ENCODE results near the gene MYOCOS.

MYOCOS gene

DNA sequence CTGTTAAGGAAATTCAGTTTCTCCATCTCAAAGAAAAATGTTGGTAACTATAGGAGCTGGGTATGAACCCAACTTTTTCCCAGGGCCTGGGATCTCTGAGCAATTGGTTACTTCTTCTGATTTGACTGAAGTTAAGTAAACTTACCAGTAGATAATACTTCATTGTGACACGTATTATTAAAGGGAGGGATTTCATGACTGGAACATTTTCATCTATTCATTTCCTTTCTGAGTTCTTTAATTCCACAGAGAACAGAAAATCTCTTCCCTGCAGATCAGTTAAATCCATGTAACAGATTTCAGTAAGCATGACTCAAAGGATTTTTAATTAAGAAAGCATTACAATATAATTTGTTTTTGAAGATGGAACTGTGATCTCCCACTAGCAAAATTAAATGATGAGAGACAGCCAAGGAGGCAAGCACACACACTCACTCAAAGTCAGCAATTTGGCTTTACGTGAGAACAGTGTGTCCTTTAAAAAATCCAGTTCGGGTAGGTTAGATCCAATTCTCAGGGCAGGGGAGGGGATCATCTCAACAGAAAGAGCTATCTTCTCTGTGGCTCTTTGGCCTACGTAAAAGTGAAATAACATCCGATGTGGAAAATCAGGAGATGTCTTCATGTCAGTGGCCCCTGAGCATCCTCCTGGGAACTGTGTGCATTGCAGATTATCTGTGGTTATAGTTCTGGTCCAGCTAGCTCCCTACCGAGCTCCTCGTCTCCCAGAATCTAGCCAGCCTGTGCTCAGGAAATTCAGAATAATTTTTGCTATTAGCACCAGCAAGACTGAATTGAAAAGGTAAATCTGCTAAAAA is 41.2 kb downstream of the MYOCOS start:
- DNase-seq (ENCODE audit: low read depth), result no peak

DNA sequence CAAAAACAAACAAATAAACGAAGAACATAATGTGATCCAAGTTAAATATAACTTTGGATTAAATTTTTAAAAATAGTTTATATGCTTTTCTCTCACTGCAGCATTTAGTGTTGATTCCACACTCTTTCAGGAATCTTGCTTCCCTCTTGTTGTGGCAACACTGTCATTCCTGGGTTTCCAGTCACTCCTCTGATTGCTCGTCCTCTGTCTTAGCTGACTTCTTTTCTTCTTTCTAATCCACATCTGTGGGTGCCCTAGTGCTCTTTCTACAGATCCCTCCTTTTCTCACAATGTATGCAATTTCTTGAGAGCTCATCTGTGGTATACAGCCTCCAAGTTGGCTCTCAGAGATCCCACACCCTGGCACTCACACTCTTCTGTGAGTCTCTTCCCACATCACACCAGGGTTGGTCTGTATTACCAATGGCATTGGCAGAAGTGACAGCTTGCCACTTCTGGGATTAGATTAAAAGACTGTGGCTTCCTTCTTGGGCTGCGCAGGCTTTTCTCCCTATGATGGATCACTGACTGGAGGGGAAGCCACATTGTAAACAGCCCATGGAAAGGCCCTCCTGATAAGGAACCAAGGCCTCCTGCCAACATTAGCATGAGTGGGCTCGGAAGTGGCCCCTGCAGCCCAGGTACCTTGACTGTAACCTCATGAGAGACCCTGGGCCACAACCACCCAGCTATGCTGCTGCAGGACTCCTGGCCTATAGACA is 42.0 kb downstream of the MYOCOS start:
- no peak for DNase-seq (ENCODE audit: low read depth)

DNA sequence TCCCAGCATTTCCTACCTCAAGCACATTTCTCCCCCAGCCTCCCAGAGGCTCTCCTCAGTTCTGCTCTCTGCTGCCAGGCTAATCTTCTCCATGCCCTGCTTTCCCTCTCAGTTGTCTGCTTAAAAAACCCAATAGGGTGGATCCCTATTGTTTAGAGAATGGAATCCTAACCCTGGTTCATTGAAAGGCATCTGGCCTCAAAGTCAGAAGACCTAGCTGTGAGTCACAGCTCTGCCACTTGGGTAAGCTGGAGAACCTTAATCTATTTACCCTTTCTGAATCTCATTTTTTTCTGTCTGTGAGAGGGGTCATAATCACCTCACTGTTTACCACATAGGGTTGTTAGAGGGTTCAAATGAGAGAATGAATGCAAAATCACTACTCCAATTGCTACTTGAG is 42.9 kb downstream of the MYOCOS start:
- no peak for DNase-seq (ENCODE audit: low read depth)

DNA sequence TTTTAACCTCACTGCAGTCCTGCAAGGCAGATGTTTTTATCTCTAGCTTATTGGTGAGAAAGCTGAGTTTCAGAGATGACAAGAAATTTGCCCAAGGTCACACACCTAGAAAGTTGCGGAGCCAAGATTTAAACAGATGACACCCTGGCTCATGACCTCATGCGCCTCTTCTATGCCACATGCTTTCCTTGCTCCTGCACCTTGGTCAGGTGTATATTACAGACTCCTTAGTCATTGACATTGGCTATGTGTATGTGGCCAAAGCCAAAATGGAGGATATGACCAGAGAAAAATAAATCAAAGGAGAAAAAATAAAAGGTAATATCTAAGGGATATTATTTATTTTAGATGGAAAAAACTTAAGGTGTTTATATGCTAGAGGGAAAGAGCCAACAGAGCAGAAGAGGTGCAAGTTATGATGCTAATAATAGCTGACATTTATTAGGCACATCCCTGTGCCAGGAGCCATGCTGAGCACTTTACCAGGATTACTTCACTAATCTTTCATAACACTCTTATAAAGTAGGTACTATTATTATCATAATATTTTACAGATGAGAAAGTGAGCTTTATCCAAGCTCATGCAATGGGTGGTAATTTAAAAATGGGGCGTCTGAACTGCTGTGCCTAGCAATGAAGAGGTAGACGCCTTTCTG is 44.2 kb downstream of the MYOCOS start:
- no peak for DNase-seq (ENCODE audit: low read depth)

DNA sequence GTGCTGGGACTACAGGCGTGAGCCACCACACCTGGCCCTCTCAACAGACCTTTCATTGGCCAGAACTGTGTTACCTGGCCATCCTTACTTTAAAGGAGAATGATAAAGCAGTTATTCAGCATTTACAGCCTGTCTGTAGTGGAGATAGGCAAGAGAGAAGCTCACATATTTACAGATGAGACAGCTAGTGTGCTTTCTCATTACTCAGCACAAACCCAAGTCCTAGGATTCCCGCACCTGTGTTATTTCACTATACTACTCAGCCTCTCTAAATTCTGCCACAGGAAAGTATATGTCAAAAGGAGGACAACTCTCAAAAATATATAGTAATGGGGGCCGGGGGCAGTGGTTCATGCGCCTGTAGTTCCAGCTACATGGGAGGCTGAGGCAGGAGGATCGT is 46.3 kb downstream of the MYOCOS start:
- DNase-seq (ENCODE audit: low read depth), result no peak

DNA sequence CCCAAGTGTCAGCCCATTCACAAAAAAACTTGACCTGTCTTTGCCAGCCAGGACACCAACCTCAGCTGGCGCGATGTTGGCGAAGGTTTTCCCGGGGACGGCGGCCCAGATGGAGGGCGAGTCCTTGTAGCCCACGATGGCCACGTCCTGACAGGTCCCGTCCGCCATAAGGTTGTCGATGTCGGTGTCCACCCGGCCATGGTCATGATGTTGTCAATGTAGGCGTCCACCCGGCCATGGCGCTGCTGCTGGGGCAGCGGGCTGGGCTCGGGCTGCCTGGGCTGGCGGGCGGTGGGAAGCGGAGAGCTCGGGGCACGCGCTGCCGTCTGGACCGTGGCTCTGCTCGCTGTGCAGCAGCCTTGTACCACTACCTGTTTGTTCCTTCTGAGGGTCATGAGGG is 48.7 kb downstream of the MYOCOS start:
- DNase-seq (ENCODE audit: low read depth), result no peak

DNA sequence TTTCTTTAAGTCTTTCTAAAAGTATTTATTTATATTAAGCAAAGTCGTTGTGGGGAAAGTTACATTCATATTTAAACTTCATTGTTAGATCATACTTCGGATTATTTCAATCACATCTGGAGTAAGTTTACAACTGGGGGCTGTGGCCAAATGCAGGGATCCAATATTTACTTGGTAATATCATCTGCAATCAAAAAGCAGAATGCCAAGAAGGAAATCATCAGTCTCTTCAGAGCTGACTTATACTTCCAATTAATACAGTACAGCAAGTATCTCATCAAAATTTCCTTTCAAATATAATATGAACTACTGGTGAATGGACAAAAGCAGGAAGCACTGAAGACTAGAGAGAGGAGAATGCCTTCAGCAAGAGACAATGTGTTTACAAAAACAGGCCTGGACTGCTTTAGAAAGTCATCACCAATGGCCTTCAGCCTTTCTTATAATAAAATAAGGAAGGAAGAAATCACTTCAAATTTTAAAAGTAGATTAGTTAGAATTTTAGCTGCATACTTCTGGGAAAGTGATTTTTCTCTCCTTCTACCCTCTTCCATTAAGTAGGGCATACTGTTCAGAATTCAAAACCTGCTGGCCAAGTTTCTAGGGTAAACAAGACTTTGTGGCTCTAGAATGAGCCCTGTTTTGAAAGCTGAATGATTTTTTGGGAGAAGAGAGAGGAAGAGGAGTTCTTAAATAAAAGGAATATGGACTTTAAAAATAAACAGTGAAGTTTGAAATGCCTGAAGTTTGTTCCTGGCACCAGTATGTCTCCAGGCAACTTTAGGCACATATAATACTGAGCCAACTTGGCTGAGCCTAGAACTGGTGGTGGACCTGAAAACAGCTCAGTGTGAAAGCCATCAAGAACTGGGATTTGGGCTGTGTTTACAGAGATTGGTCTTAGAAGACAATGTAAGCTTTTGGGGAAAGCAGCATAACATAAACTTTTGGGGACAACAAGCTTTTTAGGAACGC is 52.7 kb downstream of the MYOCOS start:
- DNase-seq (ENCODE audit: low read depth), result no peak

All from stromal cell of bone marrow (primary cell).